Measurements from ENCODE around the gene SLC25A21. TPM values are rescaled to one million over a fixed set of nuclear protein-coding genes. Genes with fewer than 3 reads are reported as not detected.

SLC25A21 gene
- total RNA-seq, 1 donor from 2014 or later: 6.4 TPM

DNA sequence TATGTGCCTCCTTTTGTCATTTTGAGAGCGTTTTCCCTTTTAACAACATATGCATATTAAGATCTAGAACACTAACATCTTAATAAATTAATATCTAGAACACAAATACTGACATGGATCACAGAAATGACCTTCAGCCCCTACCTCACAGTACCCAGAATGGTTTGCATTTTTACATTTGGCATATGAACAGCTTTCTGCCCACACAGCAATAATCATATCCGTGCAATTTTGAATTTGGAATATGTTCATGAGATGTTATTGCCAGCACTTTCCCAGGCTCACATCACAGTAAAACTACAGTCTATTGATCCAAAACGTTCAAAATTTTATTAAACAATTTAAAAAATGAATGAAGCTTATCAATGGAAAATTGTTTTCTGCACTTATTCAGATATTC lies 114.6 kb downstream of the SLC25A21 start:
- H3K27ac Mint-ChIP-seq: no peak overlapping the region

DNA sequence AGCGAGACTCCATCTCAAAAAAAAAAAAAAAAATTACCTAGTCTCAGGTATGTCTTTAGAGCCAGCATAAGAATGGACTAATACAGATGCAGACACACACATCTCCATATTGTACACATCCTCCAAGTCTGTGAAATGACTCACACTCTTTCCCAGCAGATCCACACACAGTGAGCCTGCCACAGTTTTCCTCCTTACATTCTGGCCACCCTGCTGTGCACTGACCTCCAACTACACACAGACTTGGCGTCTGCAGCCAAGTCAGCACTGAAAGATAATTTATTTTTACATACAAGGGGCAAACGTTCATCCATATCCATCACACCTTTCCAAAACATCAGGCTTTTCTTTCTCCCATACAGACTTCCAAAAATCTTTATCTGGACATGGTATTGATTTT lies 115.9 kb downstream of the SLC25A21 start:
- Mint-ChIP-seq H3K27ac (no peak overlapping the region), H3K36me3 (no peaks in the 10 kb centered on the region), H3K4me3 (no peak overlapping the region), H3K27me3 (ENCODE audit: insufficient read depth, low read depth) (no peaks in the 10 kb centered on the region), H3K9me3 (peaks cover 2% of the 10 kb centered on the region), H3K4me1 (peaks cover 9% of the 10 kb centered on the region)
- Histone ChIP-seq H3K4me1 (peaks cover 22% of the 10 kb centered on the region), H4K20me1 (ENCODE audit: low read depth) (no peaks in the 10 kb centered on the region), H2AFZ (replicated peaks) (no peak overlapping the region), H3K9ac (no peak overlapping the region), H3K79me2 (ENCODE audit: low read depth) (no peaks in the 10 kb centered on the region), H3K27ac (no peak overlapping the region), H3K4me3 (no peak overlapping the region), H3K4me2 (no peak overlapping the region), H3F3A (ENCODE audit: low read depth) (no peaks in the 10 kb centered on the region), H3K36me3 (no peaks in the 10 kb centered on the region), H3K9me3 (ENCODE audit: low read depth) (no peaks in the 10 kb centered on the region), H3K27me3 (no peaks in the 10 kb centered on the region)
- TF ChIP-seq, protein P1, sequence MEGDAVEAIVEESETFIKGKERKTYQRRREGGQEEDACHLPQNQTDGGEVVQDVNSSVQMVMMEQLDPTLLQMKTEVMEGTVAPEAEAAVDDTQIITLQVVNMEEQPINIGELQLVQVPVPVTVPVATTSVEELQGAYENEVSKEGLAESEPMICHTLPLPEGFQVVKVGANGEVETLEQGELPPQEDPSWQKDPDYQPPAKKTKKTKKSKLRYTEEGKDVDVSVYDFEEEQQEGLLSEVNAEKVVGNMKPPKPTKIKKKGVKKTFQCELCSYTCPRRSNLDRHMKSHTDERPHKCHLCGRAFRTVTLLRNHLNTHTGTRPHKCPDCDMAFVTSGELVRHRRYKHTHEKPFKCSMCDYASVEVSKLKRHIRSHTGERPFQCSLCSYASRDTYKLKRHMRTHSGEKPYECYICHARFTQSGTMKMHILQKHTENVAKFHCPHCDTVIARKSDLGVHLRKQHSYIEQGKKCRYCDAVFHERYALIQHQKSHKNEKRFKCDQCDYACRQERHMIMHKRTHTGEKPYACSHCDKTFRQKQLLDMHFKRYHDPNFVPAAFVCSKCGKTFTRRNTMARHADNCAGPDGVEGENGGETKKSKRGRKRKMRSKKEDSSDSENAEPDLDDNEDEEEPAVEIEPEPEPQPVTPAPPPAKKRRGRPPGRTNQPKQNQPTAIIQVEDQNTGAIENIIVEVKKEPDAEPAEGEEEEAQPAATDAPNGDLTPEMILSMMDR (IDR thresholded peaks at IDR 0.05): no peak
- TF ChIP-seq EZH2phosphoT487 (IDR thresholded peaks at IDR 0.05) (no peak), EZH2 (IDR thresholded peaks at IDR 0.05) (no peak)
- no peak for DNase-seq (ENCODE audit: low spot score)

More for the DNA sequence above, 114.6 kb downstream of the SLC25A21 start:
- H3K4me1 Mint-ChIP-seq: peaks cover 9% of the 10 kb centered on the region
- DNase-seq (ENCODE audit: low spot score): no peak
- H3K27me3 Mint-ChIP-seq (ENCODE audit: insufficient read depth, low read depth): no peaks in the 10 kb centered on the region
- Histone ChIP-seq H3F3A (ENCODE audit: low read depth) (no peaks in the 10 kb centered on the region), H3K36me3 (no peaks in the 10 kb centered on the region), H4K20me1 (ENCODE audit: low read depth) (no peaks in the 10 kb centered on the region), H3K4me3 (no peak overlapping the region), H3K9me3 (ENCODE audit: low read depth) (no peaks in the 10 kb centered on the region), H3K27ac (no peak overlapping the region), H2AFZ (replicated peaks) (no peak overlapping the region), H3K9ac (no peak overlapping the region), H3K4me2 (no peak overlapping the region), H3K79me2 (ENCODE audit: low read depth) (no peaks in the 10 kb centered on the region), H3K4me1 (peaks cover 22% of the 10 kb centered on the region), H3K27me3 (no peaks in the 10 kb centered on the region)
- TF ChIP-seq, protein P1 (IDR thresholded peaks at IDR 0.05): no peak
- no peak for TF ChIP-seq EZH2phosphoT487 (IDR thresholded peaks at IDR 0.05)
- no peak for TF ChIP-seq EZH2 (IDR thresholded peaks at IDR 0.05)
- H3K4me3 Mint-ChIP-seq: no peak overlapping the region
- no peaks in the 10 kb centered on the region for H3K36me3 Mint-ChIP-seq
- peaks cover 2% of the 10 kb centered on the region for H3K9me3 Mint-ChIP-seq

DNA sequence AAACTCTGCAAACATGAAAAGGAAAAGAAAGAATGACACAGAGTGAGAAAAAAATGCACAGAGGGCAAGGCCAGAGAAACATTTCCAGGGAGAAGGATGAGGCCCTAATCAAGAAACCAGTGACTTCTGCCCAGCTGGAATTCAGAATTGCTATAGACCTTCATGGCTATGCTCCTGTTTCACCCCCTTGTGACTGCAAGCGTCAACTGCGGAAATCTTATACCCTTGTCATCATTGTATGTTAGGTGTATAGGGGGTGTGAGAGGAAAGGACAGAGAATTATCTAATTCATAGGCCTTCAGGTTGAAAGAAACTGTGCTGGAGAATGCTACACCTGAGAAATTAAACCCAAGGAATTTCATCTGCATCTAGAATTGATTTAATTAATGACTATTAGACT lies 117.5 kb downstream of the SLC25A21 start:
- Histone ChIP-seq H3F3A (ENCODE audit: low read depth) (no peaks in the 10 kb centered on the region), H3K9me3 (ENCODE audit: low read depth) (no peaks in the 10 kb centered on the region), H3K27ac (no peak overlapping the region), H3K9ac (no peak overlapping the region), H3K4me2 (no peak overlapping the region), H3K27me3 (no peaks in the 10 kb centered on the region), H3K36me3 (no peaks in the 10 kb centered on the region), H3K79me2 (ENCODE audit: low read depth) (no peaks in the 10 kb centered on the region), H4K20me1 (ENCODE audit: low read depth) (no peaks in the 10 kb centered on the region), H3K4me1 (peaks cover 7% of the 10 kb centered on the region), H2AFZ (replicated peaks) (no peak overlapping the region), H3K4me3 (no peak overlapping the region)
- Mint-ChIP-seq H3K36me3 (no peaks in the 10 kb centered on the region), H3K27me3 (ENCODE audit: insufficient read depth, low read depth) (no peaks in the 10 kb centered on the region), H3K9me3 (peaks cover 2% of the 10 kb centered on the region), H3K4me3 (no peak overlapping the region), H3K4me1 (peaks cover 4% of the 10 kb centered on the region), H3K27ac (no peak overlapping the region)
- TF ChIP-seq EZH2phosphoT487 (IDR thresholded peaks at IDR 0.05): no peak
- TF ChIP-seq, protein P1 (IDR thresholded peaks at IDR 0.05): no peak
- TF ChIP-seq EZH2 (IDR thresholded peaks at IDR 0.05): no peak
- no peak for DNase-seq (ENCODE audit: low spot score)
